HG03175 (cell line): ENCODE measurements around the gene MRPL52.
"Not testable (repeated sequence)": the region's sequence is repeated elsewhere in the genome, so short reads cannot be mapped to it uniquely, and the experiment has no call there.

Experiments used
- ATAC-seq: cut with Tn5 transposase; IDR thresholded peaks from one replicate; pipeline ENCODE4 v1.9.1; 2021; ENCODE audit warnings: mild to moderate bottlenecking, moderate library complexity; ENCODE audit not compliant: unreplicated experiment

The MRPL52 gene

DNA sequence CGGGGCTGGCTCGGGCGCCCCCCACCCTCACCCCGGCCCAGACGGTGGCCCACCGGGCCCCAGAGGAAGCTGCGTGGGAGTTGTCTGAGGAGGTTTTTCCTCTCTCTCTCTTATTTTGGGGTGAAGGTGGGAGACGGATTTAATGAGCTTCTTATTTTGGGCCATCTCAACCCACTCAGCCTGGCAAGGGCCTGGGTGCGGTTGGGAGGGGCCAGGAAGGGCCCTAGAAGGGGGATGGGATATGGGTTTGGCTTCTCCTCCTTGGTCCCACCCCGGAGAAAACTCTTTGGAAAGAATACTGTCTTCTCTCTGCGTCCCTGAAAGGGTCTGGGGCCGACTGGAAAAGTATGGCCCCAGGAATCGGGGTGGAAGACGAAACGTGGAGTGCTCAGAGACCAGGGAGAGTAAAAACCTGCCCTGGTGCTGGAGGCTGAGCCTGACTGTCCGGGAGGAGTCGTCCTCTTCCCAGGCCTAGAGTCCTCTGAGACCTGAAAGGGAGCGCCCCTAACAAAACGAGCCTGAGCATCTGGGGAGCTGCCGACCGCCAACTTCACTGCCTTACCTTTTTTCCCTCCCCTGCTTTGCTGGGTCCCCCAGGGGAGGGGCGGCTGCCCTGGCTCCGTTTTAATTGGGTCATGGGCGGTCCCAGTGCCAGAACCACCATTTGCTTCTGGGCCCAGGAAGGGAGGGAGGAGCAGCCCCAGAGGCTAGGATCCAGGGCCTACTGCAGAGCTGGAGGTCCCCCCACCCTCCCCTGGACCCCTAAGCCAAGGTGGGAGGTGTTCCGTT, 8.3 kb downstream of the MRPL52 start:
- ATAC-seq = no peak

DNA sequence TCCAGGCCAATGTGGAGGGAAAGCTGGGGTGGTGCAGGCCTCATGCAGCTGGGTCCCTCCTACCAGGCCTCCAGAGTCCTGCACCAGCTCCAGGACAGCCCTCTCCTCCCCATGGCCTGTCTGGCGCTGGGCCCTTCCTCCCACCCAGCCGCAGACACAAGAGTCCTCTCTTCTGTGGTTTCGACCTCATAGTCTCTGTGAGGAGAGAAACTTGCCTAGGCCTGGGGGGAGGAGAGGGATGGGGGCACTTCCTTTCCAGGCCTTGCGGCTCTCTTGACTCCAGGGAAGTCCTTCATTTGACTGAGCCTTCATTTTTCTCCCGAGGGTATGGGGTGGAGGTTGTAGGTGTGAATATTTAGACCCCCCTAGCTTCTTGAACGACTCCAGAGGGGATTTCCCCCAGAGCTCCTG, 8.9 kb downstream of the MRPL52 start:
- ATAC-seq = no peak

DNA sequence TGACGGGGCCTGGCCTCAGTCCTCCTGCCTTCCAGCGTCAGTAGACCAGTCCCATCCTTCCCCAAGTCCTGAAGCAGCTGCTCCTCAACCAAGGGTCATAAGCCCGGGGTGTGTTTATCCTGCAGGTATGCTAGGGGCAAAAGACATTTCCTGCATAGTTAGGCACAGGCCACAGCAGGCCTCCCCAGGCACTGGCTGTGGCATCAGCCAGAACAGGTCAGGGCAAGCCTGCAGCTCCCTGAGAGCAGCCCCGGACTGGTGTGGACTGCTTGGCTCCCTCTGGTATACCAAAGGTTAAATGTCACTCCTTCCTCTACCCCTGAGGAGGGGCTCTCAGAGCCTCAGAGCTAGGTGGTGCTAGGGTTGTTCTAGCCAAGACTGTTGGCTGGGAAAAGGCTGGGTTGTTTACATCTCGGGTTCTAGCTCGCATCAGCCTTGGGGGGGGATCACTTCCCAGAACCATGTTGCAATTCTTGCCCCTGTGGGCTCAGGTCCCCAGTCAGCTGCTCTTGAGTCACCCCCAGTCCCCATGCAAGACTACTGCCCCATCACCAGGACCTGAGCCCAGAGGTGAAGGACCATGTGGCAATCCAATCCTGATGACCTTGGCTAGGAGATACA, 9.6 kb downstream of the MRPL52 start:
- no peak for ATAC-seq

DNA sequence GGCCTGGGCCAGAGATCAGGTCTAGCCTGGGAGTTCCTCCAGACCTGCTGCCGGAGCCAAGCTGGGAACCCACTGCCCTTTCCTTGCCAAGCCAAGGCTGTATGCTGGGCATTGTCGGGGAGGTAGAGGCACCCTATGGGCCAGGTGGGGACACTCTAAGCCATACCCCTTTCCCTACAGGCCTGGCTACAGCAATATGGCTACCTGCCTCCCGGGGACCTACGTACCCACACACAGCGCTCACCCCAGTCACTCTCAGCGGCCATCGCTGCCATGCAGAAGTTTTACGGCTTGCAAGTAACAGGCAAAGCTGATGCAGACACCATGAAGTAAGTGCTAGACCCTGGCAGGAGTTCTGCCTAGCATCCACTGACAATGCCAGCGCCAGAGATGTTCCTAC, 11.6 kb downstream of the MRPL52 start:
- ATAC-seq = no peak

DNA sequence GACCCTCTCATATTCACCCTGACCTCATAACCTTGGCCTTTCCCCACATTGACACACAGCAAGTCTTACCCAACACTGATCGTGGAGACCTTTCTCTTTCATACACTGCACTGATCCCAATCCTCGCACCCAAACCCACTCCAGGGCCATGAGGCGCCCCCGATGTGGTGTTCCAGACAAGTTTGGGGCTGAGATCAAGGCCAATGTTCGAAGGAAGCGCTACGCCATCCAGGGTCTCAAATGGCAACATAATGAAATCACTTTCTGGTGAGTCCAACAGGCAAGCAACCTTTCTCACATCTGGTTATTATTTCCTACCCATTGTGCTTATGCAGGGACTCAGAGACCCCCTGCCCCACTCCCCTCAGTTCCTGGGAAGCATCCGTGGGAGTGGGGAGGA, 12.1 kb downstream of the MRPL52 start:
- no peak for ATAC-seq

DNA sequence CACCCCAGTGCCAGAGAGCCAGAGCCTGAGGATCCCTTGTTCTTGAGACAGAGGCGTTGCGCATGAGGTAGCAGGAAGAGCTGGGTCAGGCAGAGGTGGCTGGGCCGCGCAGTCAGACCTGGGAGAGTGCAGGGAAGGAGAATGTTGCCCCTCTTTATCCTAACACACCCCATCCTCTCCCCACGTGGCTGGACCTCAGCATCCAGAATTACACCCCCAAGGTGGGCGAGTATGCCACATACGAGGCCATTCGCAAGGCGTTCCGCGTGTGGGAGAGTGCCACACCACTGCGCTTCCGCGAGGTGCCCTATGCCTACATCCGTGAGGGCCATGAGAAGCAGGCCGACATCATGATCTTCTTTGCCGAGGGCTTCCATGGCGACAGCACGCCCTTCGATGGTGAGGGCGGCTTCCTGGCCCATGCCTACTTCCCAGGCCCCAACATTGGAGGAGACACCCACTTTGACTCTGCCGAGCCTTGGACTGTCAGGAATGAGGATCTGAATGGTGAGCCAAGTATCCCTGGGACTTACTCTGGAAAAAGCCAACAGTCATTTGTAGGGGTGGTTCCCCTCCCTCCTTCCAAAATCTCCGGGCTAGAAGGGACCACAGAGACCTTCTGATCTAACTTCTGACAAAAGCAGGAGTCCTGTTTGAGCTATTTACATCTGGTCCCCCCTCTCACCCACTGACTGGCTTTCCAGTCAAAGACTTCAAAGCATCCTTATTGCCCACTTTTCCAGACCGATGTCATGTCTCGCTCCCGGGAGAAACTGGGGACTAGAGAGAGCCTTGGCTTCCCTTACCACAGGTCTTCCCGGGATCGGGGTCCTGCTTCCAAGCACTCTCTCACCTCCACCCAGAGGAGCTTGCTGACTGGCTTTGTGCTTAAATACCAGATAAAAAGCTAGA, 12.8 kb downstream of the MRPL52 start:
- no peak for ATAC-seq

DNA sequence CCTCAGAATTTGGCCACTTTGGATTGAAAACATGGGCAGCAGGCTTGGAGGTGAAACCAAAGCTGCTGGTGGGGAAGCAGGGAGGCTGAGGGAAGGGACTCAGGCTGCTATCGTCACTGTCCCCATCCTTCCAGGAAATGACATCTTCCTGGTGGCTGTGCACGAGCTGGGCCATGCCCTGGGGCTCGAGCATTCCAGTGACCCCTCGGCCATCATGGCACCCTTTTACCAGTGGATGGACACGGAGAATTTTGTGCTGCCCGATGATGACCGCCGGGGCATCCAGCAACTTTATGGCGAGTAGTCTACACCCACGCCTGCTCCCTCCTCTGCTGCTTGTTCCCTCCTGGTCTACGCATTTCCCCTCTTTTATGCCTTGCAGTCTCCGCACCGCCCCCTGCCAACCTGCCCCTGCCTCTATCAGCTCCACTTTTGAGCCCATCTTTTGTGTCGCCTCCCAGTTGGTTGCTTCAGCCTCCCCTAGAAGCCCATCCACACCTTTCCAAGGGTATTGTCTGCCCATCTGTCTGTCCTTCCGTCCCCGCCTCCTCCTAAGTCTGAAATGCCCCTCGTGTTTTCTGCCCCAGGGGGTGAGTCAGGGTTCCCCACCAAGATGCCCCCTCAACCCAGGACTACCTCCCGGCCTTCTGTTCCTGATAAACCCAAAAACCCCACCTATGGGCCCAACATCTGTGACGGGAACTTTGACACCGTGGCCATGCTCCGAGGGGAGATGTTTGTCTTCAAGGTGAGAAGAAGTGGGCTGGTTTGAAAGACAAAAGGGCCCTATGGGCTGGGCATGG, 13.6 kb downstream of the MRPL52 start:
- ATAC-seq = no peak

DNA sequence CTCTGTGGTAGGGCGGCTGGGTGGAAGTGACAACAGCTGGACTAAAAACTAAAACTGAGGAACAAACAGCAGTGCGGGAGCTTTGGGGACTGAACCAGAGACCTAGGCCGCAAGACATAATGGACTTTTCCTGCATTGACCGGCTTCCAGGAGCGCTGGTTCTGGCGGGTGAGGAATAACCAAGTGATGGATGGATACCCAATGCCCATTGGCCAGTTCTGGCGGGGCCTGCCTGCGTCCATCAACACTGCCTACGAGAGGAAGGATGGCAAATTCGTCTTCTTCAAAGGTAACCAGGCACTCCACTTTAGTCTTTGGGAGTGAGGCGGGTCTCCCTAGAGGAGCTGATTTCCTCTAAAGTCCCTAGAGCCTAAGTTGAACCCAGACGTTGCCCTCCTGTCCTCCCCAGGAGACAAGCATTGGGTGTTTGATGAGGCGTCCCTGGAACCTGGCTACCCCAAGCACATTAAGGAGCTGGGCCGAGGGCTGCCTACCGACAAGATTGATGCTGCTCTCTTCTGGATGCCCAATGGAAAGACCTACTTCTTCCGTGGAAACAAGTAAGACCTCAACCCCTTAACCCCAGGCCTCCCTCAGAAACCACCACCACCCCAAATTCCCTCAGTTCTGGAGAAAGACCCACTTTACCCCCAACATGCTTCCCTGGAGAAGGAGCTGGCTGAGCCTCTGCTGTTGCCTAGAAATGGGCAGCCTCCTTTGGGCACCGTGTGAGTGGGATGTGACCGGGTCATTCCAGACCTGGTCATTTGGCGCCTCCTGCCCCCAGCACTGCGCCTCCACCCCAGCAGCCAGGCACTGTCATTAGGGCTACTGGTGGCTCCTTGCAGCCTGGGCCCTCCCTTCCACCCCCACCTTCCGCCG, 14.8 kb downstream of the MRPL52 start:
- no peak for ATAC-seq

DNA sequence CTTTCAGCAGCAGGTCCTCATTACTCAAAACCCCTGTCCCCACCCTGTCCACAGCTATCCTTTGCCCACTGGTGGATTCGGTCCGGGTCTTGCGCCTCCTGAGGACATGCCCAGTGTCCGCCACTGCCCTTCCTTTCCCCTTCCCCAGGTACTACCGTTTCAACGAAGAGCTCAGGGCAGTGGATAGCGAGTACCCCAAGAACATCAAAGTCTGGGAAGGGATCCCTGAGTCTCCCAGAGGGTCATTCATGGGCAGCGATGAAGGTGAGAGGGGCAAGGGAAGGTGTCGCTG, 15.4 kb downstream of the MRPL52 start:
- ATAC-seq = no peak

DNA sequence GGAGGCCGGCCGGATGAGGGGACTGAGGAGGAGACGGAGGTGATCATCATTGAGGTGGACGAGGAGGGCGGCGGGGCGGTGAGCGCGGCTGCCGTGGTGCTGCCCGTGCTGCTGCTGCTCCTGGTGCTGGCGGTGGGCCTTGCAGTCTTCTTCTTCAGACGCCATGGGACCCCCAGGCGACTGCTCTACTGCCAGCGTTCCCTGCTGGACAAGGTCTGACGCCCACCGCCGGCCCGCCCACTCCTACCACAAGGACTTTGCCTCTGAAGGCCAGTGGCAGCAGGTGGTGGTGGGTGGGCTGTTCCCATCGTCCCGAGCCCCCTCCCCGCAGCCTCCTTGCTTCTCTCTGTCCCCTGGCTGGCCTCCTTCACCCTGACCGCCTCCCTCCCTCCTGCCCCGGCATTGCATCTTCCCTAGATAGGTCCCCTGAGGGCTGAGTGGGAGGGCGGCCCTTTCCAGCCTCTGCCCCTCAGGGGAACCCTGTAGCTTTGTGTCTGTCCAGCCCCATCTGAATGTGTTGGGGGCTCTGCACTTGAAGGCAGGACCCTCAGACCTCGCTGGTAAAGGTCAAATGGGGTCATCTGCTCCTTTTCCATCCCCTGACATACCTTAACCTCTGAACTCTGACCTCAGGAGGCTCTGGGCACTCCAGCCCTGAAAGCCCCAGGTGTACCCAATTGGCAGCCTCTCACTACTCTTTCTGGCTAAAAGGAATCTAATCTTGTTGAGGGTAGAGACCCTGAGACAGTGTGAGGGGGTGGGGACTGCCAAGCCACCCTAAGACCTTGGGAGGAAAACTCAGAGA, 16.3 kb downstream of the MRPL52 start:
- ATAC-seq = no peak

DNA sequence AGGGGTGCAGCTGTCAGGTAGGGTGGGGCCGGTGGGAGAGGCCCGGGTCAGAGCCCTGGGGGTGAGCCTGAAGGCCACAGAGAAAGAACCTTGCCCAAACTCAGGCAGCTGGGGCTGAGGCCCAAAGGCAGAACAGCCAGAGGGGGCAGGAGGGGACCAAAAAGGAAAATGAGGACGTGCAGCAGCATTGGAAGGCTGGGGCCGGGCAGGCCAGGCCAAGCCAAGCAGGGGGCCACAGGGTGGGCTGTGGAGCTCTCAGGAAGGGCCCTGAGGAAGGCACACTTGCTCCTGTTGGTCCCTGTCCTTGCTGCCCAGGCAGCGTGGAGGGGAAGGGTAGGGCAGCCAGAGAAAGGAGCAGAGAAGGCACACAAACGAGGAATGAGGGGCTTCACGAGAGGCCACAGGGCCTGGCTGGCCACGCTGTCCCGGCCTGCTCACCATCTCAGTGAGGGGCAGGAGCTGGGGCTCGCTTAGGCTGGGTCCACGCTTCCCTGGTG, 17.2 kb downstream of the MRPL52 start:
- ATAC-seq = no peak

DNA sequence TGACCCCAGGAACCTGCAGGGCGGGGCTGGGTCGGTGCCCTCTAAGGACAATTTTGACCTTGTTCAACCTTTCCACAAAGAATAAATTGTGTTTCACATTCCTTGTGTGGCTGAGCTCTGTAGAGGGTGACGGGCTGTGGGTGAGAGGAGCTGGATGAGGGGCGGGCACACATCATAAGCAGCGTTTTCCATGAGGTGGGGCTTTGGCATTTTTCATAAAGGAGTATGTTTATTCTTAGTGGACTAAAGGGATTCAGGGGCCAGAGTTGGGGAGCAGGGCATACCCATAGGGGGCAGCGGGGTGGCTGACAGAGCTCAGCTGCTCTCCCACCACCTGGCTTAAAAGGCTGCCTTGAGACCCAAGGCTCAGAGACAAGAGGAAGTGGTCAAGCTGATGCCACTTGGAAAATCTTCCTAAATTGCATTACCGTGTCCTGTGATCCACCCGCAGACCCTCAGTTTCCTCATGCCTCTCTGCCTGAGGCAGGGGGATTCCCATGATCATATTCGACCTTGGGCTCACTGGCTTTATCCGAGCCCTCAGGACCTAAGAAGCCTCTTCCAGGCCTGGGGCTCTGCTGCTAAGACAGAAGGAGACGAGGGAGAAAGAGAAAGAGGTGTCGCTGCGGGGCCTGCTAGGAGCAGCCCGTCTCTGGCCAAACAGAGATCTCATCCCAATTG, 18.1 kb downstream of the MRPL52 start:
- no peak for ATAC-seq

DNA sequence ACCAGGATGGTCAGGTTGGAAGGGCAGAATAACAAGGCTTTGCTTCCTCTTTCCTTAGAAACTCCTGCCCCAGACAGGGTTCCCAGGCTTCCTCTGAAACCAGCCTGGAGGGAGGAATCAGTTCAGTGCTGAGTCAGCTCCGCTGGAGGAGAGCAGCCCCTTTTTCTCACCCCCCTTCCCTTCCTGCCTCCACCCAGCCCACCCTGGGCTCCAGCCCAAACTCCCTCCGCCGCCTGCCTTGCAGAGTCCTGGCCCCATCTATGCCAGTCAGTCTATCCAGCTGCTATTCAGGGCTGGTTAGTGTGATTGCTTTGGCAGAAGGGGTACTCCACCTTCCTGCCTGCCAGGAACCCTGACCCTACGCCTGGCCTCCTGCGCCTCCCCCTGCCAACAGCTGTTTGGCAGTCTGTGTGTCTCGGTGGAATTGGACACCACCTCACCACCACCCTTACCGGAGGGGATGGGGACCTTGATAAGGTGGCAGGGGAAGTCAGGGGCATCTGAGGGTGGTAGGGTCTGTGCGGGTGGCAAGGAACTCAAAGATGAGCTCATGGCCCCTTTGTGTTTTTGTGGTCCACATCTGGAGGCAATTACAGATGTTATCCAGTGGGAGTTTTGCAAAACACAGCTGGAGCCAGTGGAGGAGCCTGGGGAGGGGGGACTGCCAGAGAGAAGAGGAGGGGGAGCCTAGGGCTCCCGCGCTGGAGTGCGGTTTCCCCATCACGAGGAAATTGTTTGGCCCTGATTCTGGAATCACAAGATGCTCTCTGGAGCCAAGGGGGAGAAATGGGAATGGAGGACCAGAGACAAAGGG, 18.9 kb downstream of the MRPL52 start:
- ATAC-seq = no peak

DNA sequence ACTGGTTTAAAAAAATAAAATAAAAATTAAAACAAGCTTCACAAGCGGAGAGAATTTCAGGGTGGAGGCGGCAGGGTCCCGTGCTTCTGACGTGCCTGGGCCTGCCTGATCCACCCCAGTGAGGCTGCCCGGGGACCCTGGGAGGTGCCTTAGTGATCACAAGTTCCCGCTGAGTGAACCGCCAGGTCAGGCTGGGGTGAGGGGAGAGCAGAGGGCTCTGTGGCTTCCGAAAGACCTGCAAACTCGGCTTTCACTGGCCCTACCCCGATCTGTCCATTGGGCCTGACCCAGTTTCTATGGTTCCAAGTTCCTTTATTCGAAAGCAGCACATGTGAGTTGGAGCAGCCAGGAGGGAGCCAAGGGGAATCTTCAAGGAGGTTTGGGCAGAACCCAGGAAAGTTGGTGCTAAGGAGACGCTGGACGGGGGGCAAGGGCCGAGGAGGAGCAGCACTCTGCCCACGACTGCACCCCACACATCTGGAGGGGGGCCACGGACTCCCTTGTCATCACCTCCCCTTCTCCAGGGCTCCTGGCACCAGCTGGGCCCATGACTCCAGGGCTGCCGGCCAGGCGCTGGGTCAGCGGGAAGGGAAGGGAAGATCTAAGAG, 19.6 kb downstream of the MRPL52 start:
- no peak for ATAC-seq

DNA sequence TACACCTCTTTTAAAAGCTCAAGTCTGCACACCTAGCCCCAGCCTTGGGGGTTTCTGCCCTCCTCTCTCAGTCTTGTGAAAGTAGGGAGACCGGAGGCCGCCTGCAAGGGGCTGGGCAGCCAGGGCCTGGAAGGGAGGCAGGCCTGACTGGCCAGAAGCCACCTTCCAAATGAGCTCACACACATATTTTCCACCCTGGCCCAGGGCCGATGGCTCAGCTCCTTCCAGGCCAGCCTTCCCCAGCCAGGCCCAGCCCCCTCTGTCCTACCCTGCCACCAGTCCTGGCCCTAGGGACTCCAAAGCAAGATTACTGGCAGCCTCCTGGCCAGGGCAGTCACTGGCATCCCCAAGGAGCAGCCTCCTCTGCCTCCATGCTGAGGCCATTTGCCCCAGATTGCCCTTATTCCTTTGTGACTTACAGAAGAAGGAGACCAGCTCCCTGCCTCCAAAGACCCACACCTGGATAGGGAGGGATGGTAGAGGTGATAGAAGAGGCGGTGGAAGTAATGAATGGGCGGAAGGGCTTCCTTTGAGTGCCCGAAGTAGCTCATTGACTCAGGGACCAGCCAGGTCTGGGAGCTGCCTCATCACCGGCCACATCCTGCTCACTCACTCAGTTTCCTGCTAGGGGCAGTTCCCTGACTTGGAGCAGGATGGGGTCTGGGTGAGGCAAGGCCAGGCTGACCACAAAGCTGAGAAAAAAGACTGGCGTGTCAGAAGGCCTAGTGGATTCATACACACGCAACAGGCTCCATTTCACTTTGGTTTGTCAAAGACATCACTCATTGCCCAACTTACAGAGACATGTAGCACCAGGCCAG, 21.5 kb downstream of the MRPL52 start:
- ATAC-seq = no peak

DNA sequence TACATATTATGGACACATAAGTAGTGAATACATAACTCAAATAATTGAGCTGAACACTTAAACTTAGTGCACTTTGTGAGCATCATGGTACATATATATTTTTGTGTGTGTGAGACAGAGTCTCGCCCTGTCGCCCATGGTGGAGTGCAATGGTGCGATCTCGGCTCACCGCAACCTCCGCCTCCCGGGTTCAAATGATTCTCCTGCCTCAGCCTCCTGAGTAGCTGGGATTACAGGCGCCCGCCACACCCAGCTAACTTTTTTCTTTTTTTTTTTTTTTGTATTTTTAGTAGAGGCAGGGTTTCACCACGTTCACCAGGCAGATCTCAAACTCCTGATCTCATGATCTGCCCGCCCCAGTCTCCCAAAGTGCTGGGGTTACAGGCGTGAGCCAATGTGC, 22.5 kb downstream of the MRPL52 start:
- ATAC-seq = not testable (repeated sequence)

DNA sequence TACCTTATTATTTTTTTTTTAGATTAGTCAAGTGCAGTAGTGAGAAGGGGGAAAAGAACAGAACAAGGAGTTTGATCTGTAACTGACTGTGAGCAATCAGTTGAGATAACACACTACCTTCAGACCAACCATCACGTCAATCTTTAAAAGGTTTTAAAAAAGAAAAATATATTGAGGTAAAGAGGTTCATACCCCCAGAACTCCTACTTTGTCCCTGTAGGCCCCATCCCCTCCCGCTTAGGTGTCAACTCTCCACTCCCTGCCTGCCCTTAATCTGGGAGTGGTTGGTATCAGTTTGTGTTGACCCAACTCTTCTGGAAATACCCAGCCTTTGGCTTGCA, 22.9 kb downstream of the MRPL52 start:
- ATAC-seq = no peak
